BE2C (cell line): ENCODE data around the gene FREY1.

Source experiments
- DNase-seq: peaks from one replicate; pipeline ENCODE4 v3.0.0-alpha.2; 2020
- H3K27me3 ChIP-seq: fragments of 250-450 bp; sonication (Bioruptor Pico); 2 replicates; pipeline ENCODE4 v1.5.1; 2020; ENCODE audit warnings: mild to moderate bottlenecking
- H3K36me3 ChIP-seq: fragments of 250-450 bp; sonication (Bioruptor Pico); 2 replicates; pipeline ENCODE4 v1.5.1; 2020; ENCODE audit warnings: mild to moderate bottlenecking
- H3K4me1 ChIP-seq: fragments of 250-450 bp; sonication (Bioruptor Pico); 2 replicates; pipeline ENCODE4 v1.5.1; 2020
- H3K4me3 ChIP-seq: 2 replicates; pipeline ENCODE4 v1.5.1; 2011; ENCODE audit warnings: low read depth, low read length
- H3K9me3 ChIP-seq: fragments of 250-450 bp; sonication (Bioruptor Pico); 2 replicates; pipeline ENCODE4 v1.5.1; 2020
- TF ChIP-seq, protein P1 (sequence below): IDR thresholded peaks from 2 replicates; pipeline ENCODE4 v1.5.1; 2012; ENCODE audit warnings: mild to moderate bottlenecking, low read depth, low read length

The FREY1 gene

DNA sequence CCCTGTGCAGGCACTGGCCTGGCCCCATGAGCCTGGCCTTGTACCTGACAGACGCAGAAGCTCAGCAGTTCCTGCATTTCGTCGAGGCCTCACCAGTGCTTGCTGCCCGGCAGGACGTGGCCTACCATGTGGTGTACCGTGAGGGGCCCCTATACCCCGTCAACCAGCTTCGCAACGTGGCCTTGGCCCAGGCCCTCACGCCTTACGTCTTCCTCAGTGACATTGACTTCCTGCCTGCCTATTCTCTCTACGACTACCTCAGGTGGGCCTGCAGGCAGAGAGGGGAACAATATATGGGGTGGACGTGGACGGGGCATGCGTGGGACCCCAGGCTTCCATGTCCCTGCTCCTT is 20.2 kb upstream of the FREY1 start:
- H3K4me1 ChIP-seq: no peaks in the 10 kb centered on the region
- TF ChIP-seq, protein P1, sequence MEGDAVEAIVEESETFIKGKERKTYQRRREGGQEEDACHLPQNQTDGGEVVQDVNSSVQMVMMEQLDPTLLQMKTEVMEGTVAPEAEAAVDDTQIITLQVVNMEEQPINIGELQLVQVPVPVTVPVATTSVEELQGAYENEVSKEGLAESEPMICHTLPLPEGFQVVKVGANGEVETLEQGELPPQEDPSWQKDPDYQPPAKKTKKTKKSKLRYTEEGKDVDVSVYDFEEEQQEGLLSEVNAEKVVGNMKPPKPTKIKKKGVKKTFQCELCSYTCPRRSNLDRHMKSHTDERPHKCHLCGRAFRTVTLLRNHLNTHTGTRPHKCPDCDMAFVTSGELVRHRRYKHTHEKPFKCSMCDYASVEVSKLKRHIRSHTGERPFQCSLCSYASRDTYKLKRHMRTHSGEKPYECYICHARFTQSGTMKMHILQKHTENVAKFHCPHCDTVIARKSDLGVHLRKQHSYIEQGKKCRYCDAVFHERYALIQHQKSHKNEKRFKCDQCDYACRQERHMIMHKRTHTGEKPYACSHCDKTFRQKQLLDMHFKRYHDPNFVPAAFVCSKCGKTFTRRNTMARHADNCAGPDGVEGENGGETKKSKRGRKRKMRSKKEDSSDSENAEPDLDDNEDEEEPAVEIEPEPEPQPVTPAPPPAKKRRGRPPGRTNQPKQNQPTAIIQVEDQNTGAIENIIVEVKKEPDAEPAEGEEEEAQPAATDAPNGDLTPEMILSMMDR: no peak
- no peak for DNase-seq
- H3K9me3 ChIP-seq: no peaks in the 10 kb centered on the region
- H3K36me3 ChIP-seq: no peaks in the 10 kb centered on the region
- H3K4me3 ChIP-seq: no peak overlapping the region
- no peaks in the 10 kb centered on the region for H3K27me3 ChIP-seq

DNA sequence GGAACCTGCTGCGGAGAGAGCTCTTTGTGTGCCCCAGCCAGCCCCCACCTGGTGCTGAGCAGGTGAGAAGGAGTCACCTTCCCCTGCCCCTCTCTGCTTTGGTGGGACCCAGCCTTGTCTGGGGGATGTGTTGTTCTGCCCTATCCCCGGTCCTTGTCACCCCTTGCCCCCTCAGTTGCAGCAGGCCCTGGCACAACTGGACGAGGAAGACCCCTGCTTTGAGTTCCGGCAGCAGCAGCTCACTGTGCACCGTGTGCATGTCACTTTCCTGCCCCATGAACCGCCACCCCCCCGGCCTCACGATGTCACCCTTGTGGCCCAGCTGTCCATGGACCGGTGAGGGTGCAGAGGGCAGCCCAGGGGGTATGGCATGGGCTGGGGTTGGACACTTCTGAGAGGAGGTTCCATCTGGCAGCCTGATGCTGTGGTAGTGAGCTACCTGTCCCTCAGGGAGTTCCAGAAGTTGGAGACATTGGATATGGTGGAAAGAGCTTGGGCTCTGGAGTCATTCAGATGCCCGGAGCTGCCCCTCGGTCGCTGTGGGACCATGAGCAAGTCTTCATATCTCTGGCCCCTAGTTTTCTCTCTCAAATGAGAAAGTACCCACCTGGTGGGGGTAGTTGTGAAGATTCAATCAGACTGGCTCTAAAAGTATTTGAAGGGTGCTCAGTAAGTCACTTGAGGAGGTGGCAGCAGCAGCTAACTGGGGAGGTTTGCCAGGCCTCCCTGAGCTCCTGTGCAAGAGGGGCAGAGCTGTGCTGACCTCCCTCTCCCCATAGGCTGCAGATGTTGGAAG is 19.7 kb upstream of the FREY1 start:
- Histone ChIP-seq H3K9me3 (no peaks in the 10 kb centered on the region), H3K36me3 (no peaks in the 10 kb centered on the region), H3K27me3 (no peaks in the 10 kb centered on the region), H3K4me1 (no peaks in the 10 kb centered on the region), H3K4me3 (no peak overlapping the region)
- TF ChIP-seq, protein P1: no peak
- no peak for DNase-seq

DNA sequence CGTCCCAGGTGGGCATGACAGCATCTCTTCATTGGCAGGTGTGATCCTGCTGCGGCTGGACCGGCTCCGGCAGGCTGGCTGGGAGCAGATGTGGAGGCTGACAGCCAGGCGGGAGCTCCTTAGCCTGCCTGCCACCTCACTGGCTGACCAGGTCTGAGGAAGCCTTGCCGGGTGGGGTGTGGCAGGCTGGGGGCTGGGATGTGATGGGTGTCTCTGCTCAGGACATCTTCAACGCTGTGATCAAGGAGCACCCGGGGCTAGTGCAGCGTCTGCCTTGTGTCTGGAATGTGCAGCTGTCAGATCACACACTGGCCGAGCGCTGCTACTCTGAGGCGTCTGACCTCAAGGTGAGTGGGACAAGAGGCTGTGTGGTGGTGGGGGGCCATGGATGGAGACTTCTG is 18.9 kb upstream of the FREY1 start:
- H3K27me3 ChIP-seq: no peaks in the 10 kb centered on the region
- no peak for DNase-seq
- H3K9me3 ChIP-seq: no peaks in the 10 kb centered on the region
- no peaks in the 10 kb centered on the region for H3K36me3 ChIP-seq
- no peaks in the 10 kb centered on the region for H3K4me1 ChIP-seq
- H3K4me3 ChIP-seq: no peak overlapping the region
- TF ChIP-seq, protein P1: no peak

DNA sequence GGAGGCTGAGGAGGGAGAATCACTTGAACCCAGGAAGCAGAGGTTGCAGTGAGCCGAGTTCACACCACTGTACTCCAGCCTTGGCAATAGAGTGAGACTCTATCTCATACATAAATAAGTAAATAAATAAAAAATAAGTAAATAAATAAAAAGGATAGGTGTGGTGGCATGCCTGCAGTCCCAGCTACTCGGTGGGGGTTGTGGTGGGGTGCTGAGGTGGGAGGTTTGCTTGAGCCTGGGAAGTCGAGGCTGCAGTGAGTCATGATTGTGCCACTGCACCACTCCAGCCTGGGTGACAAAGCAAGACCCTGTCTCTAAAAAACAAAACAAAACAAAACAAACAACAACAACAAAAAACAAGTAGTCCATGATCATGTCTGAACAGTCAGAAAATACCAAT is 18.5 kb upstream of the FREY1 start:
- H3K4me1 ChIP-seq: no peaks in the 10 kb centered on the region
- H3K27me3 ChIP-seq: no peaks in the 10 kb centered on the region
- DNase-seq: no peak
- H3K36me3 ChIP-seq: no peaks in the 10 kb centered on the region
- H3K4me3 ChIP-seq: no peak overlapping the region
- no peaks in the 10 kb centered on the region for H3K9me3 ChIP-seq
- TF ChIP-seq, protein P1: no peak

DNA sequence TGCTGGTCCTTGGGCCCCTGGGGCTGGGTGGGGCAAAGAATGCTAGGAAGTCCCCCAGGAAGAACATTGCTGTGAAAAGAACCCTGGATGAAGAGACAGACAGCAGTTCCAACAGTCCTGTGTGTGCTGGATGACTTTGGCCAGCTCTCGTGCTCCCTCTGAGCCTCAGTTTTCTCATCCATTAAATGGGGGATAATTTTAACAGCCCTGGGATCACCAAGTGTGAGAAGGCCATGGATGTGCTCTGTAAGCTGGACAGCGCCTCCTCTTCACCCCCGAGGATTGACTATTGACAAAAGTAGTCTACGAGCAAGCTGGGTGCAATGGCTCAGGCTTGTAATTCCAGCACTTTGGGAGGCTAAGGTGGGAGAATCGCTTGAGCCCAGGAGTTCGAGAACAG is 17.9 kb upstream of the FREY1 start:
- Histone ChIP-seq H3K4me1 (no peaks in the 10 kb centered on the region), H3K4me3 (no peak overlapping the region), H3K9me3 (no peaks in the 10 kb centered on the region), H3K27me3 (no peaks in the 10 kb centered on the region), H3K36me3 (no peaks in the 10 kb centered on the region)
- TF ChIP-seq, protein P1: no peak
- no peak for DNase-seq

DNA sequence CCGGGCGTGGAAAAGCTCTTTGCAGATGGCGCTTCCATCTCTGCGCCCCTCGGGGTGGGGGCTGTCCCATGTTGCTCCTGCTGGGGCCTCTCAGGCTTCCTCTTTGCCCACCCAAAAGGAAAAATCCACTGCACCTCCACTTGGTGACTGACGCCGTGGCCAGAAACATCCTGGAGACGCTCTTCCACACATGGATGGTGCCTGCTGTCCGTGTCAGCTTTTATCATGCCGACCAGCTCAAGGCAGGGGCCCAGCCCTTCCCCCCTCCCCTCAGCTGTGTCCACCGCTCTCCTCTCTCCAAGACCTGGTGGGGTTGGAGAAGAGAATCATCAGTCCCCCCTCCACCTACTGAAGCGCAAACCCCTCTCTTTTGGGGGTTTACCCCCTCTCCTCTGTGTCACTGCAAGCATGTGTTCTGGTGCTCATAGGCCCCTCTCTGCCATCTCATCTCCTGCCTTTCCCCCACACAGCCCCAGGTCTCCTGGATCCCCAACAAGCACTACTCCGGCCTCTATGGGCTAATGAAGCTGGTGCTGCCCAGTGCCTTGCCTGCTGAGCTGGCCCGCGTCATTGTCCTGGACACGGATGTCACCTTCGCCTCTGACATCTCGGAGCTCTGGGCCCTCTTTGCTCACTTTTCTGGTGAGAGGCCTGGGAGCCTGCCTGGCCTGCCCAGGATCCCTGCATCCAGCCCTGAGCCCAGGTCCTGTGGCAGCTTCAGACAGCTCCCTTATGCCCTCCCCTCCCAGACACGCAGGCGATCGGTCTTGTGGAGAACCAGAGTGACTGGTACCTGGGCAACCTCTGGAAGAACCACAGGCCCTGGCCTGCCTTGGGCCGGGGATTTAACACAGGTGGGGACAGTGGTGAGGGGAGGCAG is 17.2 kb upstream of the FREY1 start:
- TF ChIP-seq, protein P1: no peak
- no peak overlapping the region for H3K4me3 ChIP-seq
- H3K4me1 ChIP-seq: no peaks in the 10 kb centered on the region
- no peak for DNase-seq
- no peaks in the 10 kb centered on the region for H3K9me3 ChIP-seq
- no peaks in the 10 kb centered on the region for H3K27me3 ChIP-seq
- H3K36me3 ChIP-seq: no peaks in the 10 kb centered on the region
